Endothelial cell of umbilical vein (primary cell): ENCODE results near the gene ALG5. TPM values are rescaled to one million over a fixed set of nuclear protein-coding genes. Genes with fewer than 3 reads are reported as not detected.
A peak's percentile ranks its signal among the peaks of the same experiment; 100 is the strongest.

Source experiments
- BruUV-seq: library from RNA; stranded (reverse); fragments of 400-500 nt; replicated peaks from 2 replicates; lab custom pipeline; 2021; lab: Mats Ljungman, UMichigan
- CTCF ChIA-PET: fragments of 300-600, 350-600 bp; sonication (Branson Sonifier 250); formaldehyde crosslinking; loops from one replicate; lab custom pipeline; 2021; ENCODE audit warnings: antibody characterized with exemption, inconsistent platforms; lab: Charles Lee
- POLR2A ChIA-PET: fragments of 300-600, 350-600 bp; sonication (Branson Sonifier 250); formaldehyde crosslinking; loops from one replicate; lab custom pipeline; 2021; ENCODE audit warnings: antibody characterized with exemption, inconsistent platforms; lab: Charles Lee
- DNase-seq: peaks from one replicate; pipeline ENCODE4 v3.0.0-alpha.2; 2011; ENCODE audit warnings: low read depth, low spot score
- FAIRE-seq: peaks from 2 replicates; lab custom pipeline; 2011; peaks lifted over from hg19 to GRCh38; lab: Jason Lieb, UNC
- H2AFZ ChIP-seq: 2 replicates; pipeline ENCODE4 v1.6.0; 2012; ENCODE audit warnings: low read depth, low read length, control low read depth, inconsistent platforms
- H3K27ac ChIP-seq: 2 replicates; pipeline ENCODE4 v1.5.1; 2011; ENCODE audit warnings: low read depth, mild to moderate bottlenecking, control low read depth, low read length, moderate library complexity; ENCODE audit not compliant: insufficient read depth
- H3K27me3 ChIP-seq, 2 experiments: 2 replicates each; pipeline versions ENCODE4 v1.6.0 to v1.6.1; 2011; ENCODE audit warnings: low read length in 2 of 2, mixed read lengths in 1 of 2; ENCODE audit not compliant: control insufficient read depth in 2 of 2, insufficient read depth in 2 of 2
- H3K36me3 ChIP-seq, 2 experiments: 2 replicates in 1 of 2; 3 replicates in 1 of 2; pipeline ENCODE4 v1.5.1; 2011; ENCODE audit warnings: low read length in 2 of 2, mild to moderate bottlenecking in 1 of 2, moderate library complexity in 1 of 2; ENCODE audit not compliant: control insufficient read depth in 2 of 2, insufficient read depth in 2 of 2; ENCODE audit errors: extremely low read depth in 1 of 2
- H3K4me1 ChIP-seq: 3 replicates; pipeline ENCODE4 v1.5.1; 2011; ENCODE audit warnings: mild to moderate bottlenecking, low read length; ENCODE audit not compliant: control insufficient read depth, insufficient read depth; ENCODE audit errors: extremely low read depth
- H3K4me2 ChIP-seq: 2 replicates; pipeline ENCODE4 v1.6.1; 2011; ENCODE audit warnings: low read length, control low read depth, mixed read lengths; ENCODE audit not compliant: insufficient read depth
- H3K4me3 ChIP-seq, 3 experiments: fragments of 200-600 bp in 1 of 3; sonication (generic), shearing (Covaris generic) in 1 of 3; replicated peaks in 1 of 3; 2 replicates each; pipeline ENCODE4 v1.5.1; 2011 to 2016; ENCODE audit warnings: control low read depth in 3 of 3, low read length in 3 of 3, mild to moderate bottlenecking in 2 of 3, inconsistent platforms in 1 of 3, low read depth in 1 of 3, moderate library complexity in 1 of 3; ENCODE audit not compliant: insufficient read depth in 1 of 3
- H3K79me2 ChIP-seq: 2 replicates; pipeline ENCODE4 v1.6.0; 2012; ENCODE audit warnings: low read length, inconsistent platforms; ENCODE audit not compliant: control insufficient read depth, insufficient read depth
- H3K9ac ChIP-seq: replicated peaks from 2 replicates; pipeline ENCODE3; 2011; ENCODE audit warnings: low read length, control low read depth; ENCODE audit not compliant: insufficient read depth; ENCODE audit errors: extremely low read depth
- H3K9me1 ChIP-seq: replicated peaks from 3 replicates; pipeline ENCODE4 v1.6.0; 2011; ENCODE audit warnings: mild to moderate bottlenecking, low read length; ENCODE audit not compliant: control insufficient read depth, insufficient read depth; ENCODE audit errors: extremely low read depth
- H3K9me3 ChIP-seq: replicated peaks from 2 replicates; pipeline ENCODE4 v1.5.1; 2012; ENCODE audit warnings: low read length, inconsistent platforms; ENCODE audit not compliant: control insufficient read depth, insufficient read depth
- H4K20me1 ChIP-seq: replicated peaks from 2 replicates; pipeline ENCODE3; 2011; ENCODE audit warnings: mild to moderate bottlenecking, low read length; ENCODE audit not compliant: control insufficient read depth, insufficient read depth; ENCODE audit errors: extremely low read depth
- CTCF ChIP-seq, 2 donors: IDR thresholded peaks; 1 replicate in 1 of 2; 2 replicates in 1 of 2; pipeline ENCODE4 v1.5.1; 2011; ENCODE audit warnings: low read length in 2 of 2, mild to moderate bottlenecking in 2 of 2, moderate library complexity in 2 of 2, control low read depth in 1 of 2, inconsistent platforms in 1 of 2, low read depth in 1 of 2; ENCODE audit not compliant: insufficient read depth in 1 of 2; ENCODE audit errors: extremely low read depth in 1 of 2
- EZH2 ChIP-seq: IDR thresholded peaks from 2 replicates; pipeline ENCODE4 v1.6.1; 2012; ENCODE audit warnings: borderline replicate concordance, low read depth, mild to moderate bottlenecking, moderate library complexity, low read length, inconsistent platforms; ENCODE audit not compliant: severe bottlenecking
- FOS ChIP-seq: IDR thresholded peaks from 2 replicates; pipeline ENCODE4 v1.6.1; 2011; ENCODE audit warnings: mild to moderate bottlenecking, low read length, moderate library complexity, borderline replicate concordance; ENCODE audit not compliant: insufficient read depth
- GATA2 ChIP-seq: IDR thresholded peaks from 2 replicates; pipeline ENCODE4 v1.7.0; 2011; ENCODE audit warnings: low read depth, mild to moderate bottlenecking, moderate library complexity, mixed read lengths, low read length; ENCODE audit not compliant: insufficient read length, insufficient read depth
- JUN ChIP-seq: IDR thresholded peaks from 2 replicates; pipeline ENCODE4 v1.6.1; 2011; ENCODE audit warnings: borderline replicate concordance, low read depth; ENCODE audit not compliant: insufficient read length, insufficient read depth
- MAX ChIP-seq: IDR thresholded peaks from 2 replicates; pipeline ENCODE4 v1.6.1; 2011; ENCODE audit not compliant: insufficient read depth, insufficient read length
- MYC ChIP-seq: IDR thresholded peaks from one replicate; pipeline ENCODE4 v1.6.1; 2011; ENCODE audit warnings: mild to moderate bottlenecking, low read depth, low read length
- POLR2A ChIP-seq: IDR thresholded peaks from 2 replicates; pipeline ENCODE4 v1.6.1; 2012; ENCODE audit warnings: low read depth, mild to moderate bottlenecking, control low read depth, low read length
- POLR2AphosphoS5 ChIP-seq: IDR thresholded peaks from 2 replicates; pipeline ENCODE4 v1.6.1; 2012; ENCODE audit warnings: low read depth, mild to moderate bottlenecking, control low read depth, low read length, moderate library complexity; ENCODE audit not compliant: insufficient read depth
- dilution Hi-C: fragments of 300-500 bp; cut with MboI; formaldehyde crosslinking; loops from one replicate; pipeline ENCODE4 v1.15.0; 2019; ENCODE audit warnings: low sequenced_read_pairs; ENCODE audit not compliant: extremely low pct_ligation_motif_present
- intact Hi-C: fragments of 100-400 bp; cut with micrococcal nuclease; formaldehyde crosslinking; loops from one replicate; pipeline ENCODE4 v1.10.0; 2022
- polyA plus RNA-seq, 4 experiments: library from polyadenylated mRNA; depleted of rRNA in 3 of 4; stranded (reverse) in 3 of 4; unstranded in 1 of 4; fragments of >200 nt; gene quantifications; 2 replicates each; pipeline versions ENCODE4 v1.2.1 to v1.2.3, GENCODE V29; 2011 to 2012; ENCODE audit warnings: missing spikeins in 1 of 4
- total RNA-seq: library from RNA; stranded (reverse); gene quantifications from 2 replicates; pipeline ENCODE4 v1.2.3, GENCODE V29; 2021

ALG5 gene
- total and polyA plus RNA-seq, 2 donors (not counting 3 experiments of a cell fraction or from before 2014, with no cell fraction given), result 24.4 to 29.3 TPM

- Histone ChIP-seq H3K9ac (no peak overlapping the region), H3K4me3 (no peak overlapping the region), H2AFZ (no peak overlapping the region), H4K20me1 (no peaks in the 10 kb centered on the region), H3K79me2 (peaks cover 11% of the 10 kb centered on the region), H3K27me3 (no peaks in the 10 kb centered on the region), H3K9me3 (no peaks in the 10 kb centered on the region), H3K36me3 (no peaks in the 10 kb centered on the region), H3K4me2 (no peak overlapping the region), H3K9me1 (no peaks in the 10 kb centered on the region), H3K27ac (no peak overlapping the region), H3K4me1 (peaks cover 12% of the 10 kb centered on the region)
- no TSS peak for BruUV-seq
- dilution Hi-C loops, result no loop called here
- DNase-seq (no peak), FAIRE-seq (peak; percentile 59)
- CTCF ChIA-PET, result no interaction called here
- intact Hi-C loops, result loop anchor here (2.0 kb wide), 1 partner anchor 18 kb away; no protein-coding TSS in a partner anchor
- POLR2A ChIA-PET, result no interaction called here
- TF ChIP-seq POLR2AphosphoS5 (no peak), CTCF (IDR thresholded peaks at IDR 0.05; ENCODE audit: extremely low read depth in 1 of 2, insufficient read depth in 1 of 2, low read depth in 1 of 2, low read length in 2 of 2) (no peak), JUN (no peak), POLR2A (no peak), GATA2 (no peak), MYC (no peak), FOS (no peak), EZH2 (no peak), MAX (no peak)
These were observed 86.8 kb downstream of the ALG5 start for GRCh38 chr13:36912369-36912768.
